ENCODE results near the gene ALDH3A2.

Gene ALDH3A2

GRCh38 chr17:19708431-19709175 is 60.1 kb downstream of the ALDH3A2 start:
- DNase-seq (ENCODE audit: low read depth), result no peak
- Histone ChIP-seq H3K4me1 (ENCODE audit: control insufficient read depth, insufficient read depth, low read length) (no peaks in the 10 kb centered on the region), H3K27me3 (replicated peaks; ENCODE audit: control insufficient read depth, insufficient read depth, low read length) (peaks cover 4% of the 10 kb centered on the region), H3K36me3 (ENCODE audit: control insufficient read depth, insufficient read depth, low read length, severe bottlenecking) (no peaks in the 10 kb centered on the region), H3K9ac (ENCODE audit: low read length) (no peak overlapping the region), H3K4me3 (ENCODE audit: low read length) (no peak overlapping the region), H3K9me3 (ENCODE audit: control insufficient read depth, low read length) (no peaks in the 10 kb centered on the region)

GRCh38 chr17:19709841-19710240 is 61.3 kb downstream of the ALDH3A2 start:
- H3K4me3 ChIP-seq (ENCODE audit: low read length), result no peak overlapping the region
- no peak for DNase-seq (ENCODE audit: low read depth)
- no peaks in the 10 kb centered on the region for H3K9me3 ChIP-seq (ENCODE audit: control insufficient read depth, low read length)
- H3K27me3 ChIP-seq (replicated peaks; ENCODE audit: control insufficient read depth, insufficient read depth, low read length), result peaks cover 4% of the 10 kb centered on the region
- H3K36me3 ChIP-seq (ENCODE audit: control insufficient read depth, insufficient read depth, low read length, severe bottlenecking), result no peaks in the 10 kb centered on the region
- H3K4me1 ChIP-seq (ENCODE audit: control insufficient read depth, insufficient read depth, low read length), result no peaks in the 10 kb centered on the region
- H3K9ac ChIP-seq (ENCODE audit: low read length), result no peak overlapping the region

DNA sequence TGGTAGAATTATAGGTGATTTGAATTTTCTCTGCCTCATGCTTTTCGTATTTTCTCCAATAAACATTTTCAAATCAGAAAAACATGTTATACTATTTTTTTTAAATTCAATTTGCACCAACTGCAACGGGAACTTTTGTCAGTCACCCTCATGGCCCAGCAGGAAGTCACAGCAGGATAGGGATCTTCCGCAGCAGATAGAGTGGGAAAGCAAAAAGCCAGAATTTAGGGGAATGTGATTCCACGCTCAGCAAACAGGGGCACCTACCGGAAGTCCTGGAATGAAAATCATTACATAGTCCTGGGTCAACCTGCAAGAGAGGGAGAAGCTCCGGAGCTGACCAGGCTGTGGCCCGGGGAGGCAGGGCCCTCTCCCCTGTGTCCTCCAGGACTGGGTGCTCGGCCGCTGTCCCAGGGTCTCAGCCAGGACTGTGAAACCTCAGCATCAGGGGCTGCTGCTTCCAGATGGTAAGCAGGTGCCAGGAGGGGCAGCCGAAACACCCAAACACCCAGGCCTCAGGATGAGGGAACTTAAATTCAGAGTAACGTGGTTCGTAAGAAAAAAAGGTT is 64.0 kb downstream of the ALDH3A2 start:
- H3K36me3 ChIP-seq (ENCODE audit: control insufficient read depth, insufficient read depth, low read length, severe bottlenecking), result no peaks in the 10 kb centered on the region
- peaks cover 13% of the 10 kb centered on the region for H3K27me3 ChIP-seq (replicated peaks; ENCODE audit: control insufficient read depth, insufficient read depth, low read length)
- H3K4me1 ChIP-seq (ENCODE audit: control insufficient read depth, insufficient read depth, low read length), result no peaks in the 10 kb centered on the region
- DNase-seq (ENCODE audit: low read depth), result no peak
- no peak overlapping the region for H3K4me3 ChIP-seq (ENCODE audit: low read length)
- no peak overlapping the region for H3K9ac ChIP-seq (ENCODE audit: low read length)
- no peaks in the 10 kb centered on the region for H3K9me3 ChIP-seq (ENCODE audit: control insufficient read depth, low read length)

GRCh38 chr17:19713462-19713861 is 64.9 kb downstream of the ALDH3A2 start:
- H3K4me3 ChIP-seq (ENCODE audit: low read length), result no peak overlapping the region
- H3K4me1 ChIP-seq (ENCODE audit: control insufficient read depth, insufficient read depth, low read length), result no peaks in the 10 kb centered on the region
- no peaks in the 10 kb centered on the region for H3K36me3 ChIP-seq (ENCODE audit: control insufficient read depth, insufficient read depth, low read length, severe bottlenecking)
- H3K27me3 ChIP-seq (replicated peaks; ENCODE audit: control insufficient read depth, insufficient read depth, low read length), result peaks cover 15% of the 10 kb centered on the region
- DNase-seq (ENCODE audit: low read depth), result no peak
- no peaks in the 10 kb centered on the region for H3K9me3 ChIP-seq (ENCODE audit: control insufficient read depth, low read length)
- H3K9ac ChIP-seq (ENCODE audit: low read length), result no peak overlapping the region

- Histone ChIP-seq H3K4me3 (ENCODE audit: low read length) (no peak overlapping the region), H3K4me1 (ENCODE audit: control insufficient read depth, insufficient read depth, low read length) (no peaks in the 10 kb centered on the region), H3K27me3 (replicated peaks; ENCODE audit: control insufficient read depth, insufficient read depth, low read length) (peaks cover 18% of the 10 kb centered on the region), H3K9ac (ENCODE audit: low read length) (no peak overlapping the region), H3K36me3 (ENCODE audit: control insufficient read depth, insufficient read depth, low read length, severe bottlenecking) (no peaks in the 10 kb centered on the region), H3K9me3 (ENCODE audit: control insufficient read depth, low read length) (no peaks in the 10 kb centered on the region)
- DNase-seq (ENCODE audit: low read depth), result no peak
Observed at GRCh38 chr17:19713901-19714361, 65.4 kb downstream of the ALDH3A2 start.

DNA sequence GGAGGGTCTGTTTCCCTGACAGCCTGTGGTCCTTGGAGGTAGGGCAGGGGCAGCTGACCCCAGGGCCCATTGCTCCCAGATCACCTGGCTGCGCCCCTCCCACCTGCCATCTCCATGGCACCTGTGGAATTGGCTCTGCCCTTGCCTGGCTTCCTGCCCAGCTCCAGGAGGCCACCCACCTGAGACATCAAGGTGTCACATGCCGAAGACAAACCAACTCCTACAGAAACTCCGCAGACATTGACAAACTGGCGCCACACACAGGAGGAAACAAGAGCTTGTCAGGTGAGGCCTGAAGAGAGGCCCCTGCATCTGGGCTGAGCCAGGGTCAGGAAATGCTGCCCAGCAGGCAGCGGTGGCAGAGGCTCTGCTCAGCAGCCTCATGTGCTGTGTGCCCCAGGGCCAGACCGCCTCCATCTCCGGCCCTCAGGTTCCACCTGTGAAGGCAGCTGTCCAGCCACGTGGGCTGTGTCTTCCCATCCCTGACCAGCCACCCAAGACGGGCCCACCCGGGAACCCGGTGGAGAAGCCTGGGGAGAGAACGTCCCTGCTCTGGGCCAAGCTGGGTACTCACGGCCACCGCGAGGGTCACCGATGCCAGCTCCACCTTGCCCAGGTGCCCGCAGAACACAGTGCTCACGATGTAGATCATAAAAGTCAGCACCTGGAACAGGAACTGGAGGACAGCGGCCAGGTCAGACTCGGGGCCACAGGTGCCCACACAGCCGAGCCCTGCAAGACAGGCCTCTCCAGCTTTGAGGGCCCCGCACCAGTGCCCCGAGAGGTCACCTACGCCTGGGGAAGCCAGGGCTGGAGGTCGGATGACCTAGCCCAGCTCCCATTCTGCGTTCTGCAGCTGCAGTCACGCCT is 66.2 kb downstream of the ALDH3A2 start:
- Histone ChIP-seq H3K4me3 (ENCODE audit: low read length) (no peak overlapping the region), H3K9ac (ENCODE audit: low read length) (no peak overlapping the region), H3K4me1 (ENCODE audit: control insufficient read depth, insufficient read depth, low read length) (no peaks in the 10 kb centered on the region), H3K36me3 (ENCODE audit: control insufficient read depth, insufficient read depth, low read length, severe bottlenecking) (no peaks in the 10 kb centered on the region), H3K9me3 (ENCODE audit: control insufficient read depth, low read length) (no peaks in the 10 kb centered on the region), H3K27me3 (replicated peaks; ENCODE audit: control insufficient read depth, insufficient read depth, low read length) (peaks cover 23% of the 10 kb centered on the region)
- DNase-seq (ENCODE audit: low read depth), result no peak

DNA sequence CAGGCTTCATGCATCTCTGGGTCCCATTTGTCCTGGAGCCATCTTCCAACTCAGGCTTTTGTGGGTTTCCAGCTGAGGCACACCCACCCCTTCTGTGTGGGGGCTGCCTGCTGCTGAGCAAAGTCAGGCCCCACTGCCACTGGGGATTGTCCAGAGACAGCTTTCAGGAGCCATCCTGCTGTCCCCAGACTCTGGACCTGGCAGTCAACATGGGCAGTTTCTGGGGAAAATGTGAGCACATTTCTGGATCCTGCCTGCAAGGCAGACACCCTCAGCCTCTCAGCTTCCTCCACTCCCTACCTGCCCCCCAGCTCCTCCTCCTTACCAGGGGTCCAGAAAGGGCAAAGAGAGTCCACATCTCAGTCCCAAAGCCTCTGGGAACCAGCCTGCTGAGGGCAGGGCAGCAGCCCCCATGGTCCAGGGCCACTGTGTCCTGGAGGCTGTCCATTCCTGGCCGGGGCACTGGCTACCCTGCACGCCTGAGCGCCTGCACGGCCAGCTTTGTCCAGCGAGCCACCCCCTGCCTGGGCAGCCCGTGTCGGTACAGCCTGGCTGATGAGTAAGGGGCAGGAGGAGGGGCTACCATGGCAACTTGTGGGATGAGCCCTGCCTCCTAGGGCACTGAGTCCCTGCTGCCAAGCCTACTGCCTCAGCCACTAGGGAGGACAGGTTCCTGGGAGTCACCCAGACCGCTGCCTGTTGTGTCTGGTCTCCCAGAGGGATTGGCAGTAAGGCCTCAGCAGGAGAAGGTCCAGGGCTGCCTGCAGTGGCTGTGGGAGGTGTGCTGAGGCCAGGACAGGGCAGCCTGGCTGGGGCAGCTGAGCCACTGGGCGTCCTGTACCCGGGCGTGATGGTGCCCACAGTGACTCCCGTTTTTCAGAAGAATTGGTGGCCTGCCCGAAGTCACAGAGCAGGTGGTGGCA is 67.8 kb downstream of the ALDH3A2 start, which contains the start of gene SLC47A2:
Gene SLC47A2, minus strand, starts transcription at position 477 of the 923 bp plus-strand sequence. Its CDS starts 29 bp downstream, at position 448.
- Histone ChIP-seq H3K4me3 (ENCODE audit: low read length) (no peak within 1 kb of the TSS), H3K4me1 (ENCODE audit: control insufficient read depth, insufficient read depth, low read length) (no peaks in the 10 kb centered on the region), H3K9me3 (ENCODE audit: control insufficient read depth, low read length) (no peaks in the 10 kb centered on the region), H3K36me3 (ENCODE audit: control insufficient read depth, insufficient read depth, low read length, severe bottlenecking) (no peaks in the 10 kb centered on the region), H3K9ac (ENCODE audit: low read length) (no peak within 1 kb of the TSS), H3K27me3 (replicated peaks; ENCODE audit: control insufficient read depth, insufficient read depth, low read length) (peaks cover 30% of the 10 kb centered on the region)
- no peak for DNase-seq (ENCODE audit: low read depth)

GRCh38 chr17:19717031-19717360 is 68.4 kb downstream of the ALDH3A2 start:
- Histone ChIP-seq H3K9ac (ENCODE audit: low read length) (no peak overlapping the region), H3K27me3 (replicated peaks; ENCODE audit: control insufficient read depth, insufficient read depth, low read length) (peaks cover 30% of the 10 kb centered on the region), H3K9me3 (ENCODE audit: control insufficient read depth, low read length) (no peaks in the 10 kb centered on the region), H3K4me1 (ENCODE audit: control insufficient read depth, insufficient read depth, low read length) (no peaks in the 10 kb centered on the region), H3K36me3 (ENCODE audit: control insufficient read depth, insufficient read depth, low read length, severe bottlenecking) (no peaks in the 10 kb centered on the region), H3K4me3 (ENCODE audit: low read length) (no peak overlapping the region)
- DNase-seq (ENCODE audit: low read depth), result no peak

GRCh38 chr17:19717411-19717908 is 68.9 kb downstream of the ALDH3A2 start:
- H3K9me3 ChIP-seq (ENCODE audit: control insufficient read depth, low read length), result no peaks in the 10 kb centered on the region
- no peak overlapping the region for H3K4me3 ChIP-seq (ENCODE audit: low read length)
- peaks cover 30% of the 10 kb centered on the region for H3K27me3 ChIP-seq (replicated peaks; ENCODE audit: control insufficient read depth, insufficient read depth, low read length)
- H3K36me3 ChIP-seq (ENCODE audit: control insufficient read depth, insufficient read depth, low read length, severe bottlenecking), result no peaks in the 10 kb centered on the region
- H3K9ac ChIP-seq (ENCODE audit: low read length), result no peak overlapping the region
- no peaks in the 10 kb centered on the region for H3K4me1 ChIP-seq (ENCODE audit: control insufficient read depth, insufficient read depth, low read length)
- DNase-seq (ENCODE audit: low read depth), result no peak

GRCh38 chr17:19718041-19718612 is 69.6 kb downstream of the ALDH3A2 start:
- no peaks in the 10 kb centered on the region for H3K4me1 ChIP-seq (ENCODE audit: control insufficient read depth, insufficient read depth, low read length)
- H3K9ac ChIP-seq (ENCODE audit: low read length), result no peak overlapping the region
- DNase-seq (ENCODE audit: low read depth), result no peak
- H3K4me3 ChIP-seq (ENCODE audit: low read length), result no peak overlapping the region
- H3K27me3 ChIP-seq (replicated peaks; ENCODE audit: control insufficient read depth, insufficient read depth, low read length), result peaks cover 30% of the 10 kb centered on the region
- H3K9me3 ChIP-seq (ENCODE audit: control insufficient read depth, low read length), result no peaks in the 10 kb centered on the region
- no peaks in the 10 kb centered on the region for H3K36me3 ChIP-seq (ENCODE audit: control insufficient read depth, insufficient read depth, low read length, severe bottlenecking)

Measured in adipocyte (in vitro differentiated cells).